Cardiac fibroblast (primary cell): ENCODE measurements around the gene SERPINI1.

Experiments
- DNase-seq, 2 donors: peaks; one replicate each; pipeline versions ENCODE4 v3.0.0 to v3.0.0-alpha.2; 2010; ENCODE audit warnings: low read depth in 2 of 2
- H3K4me3 ChIP-seq, 2 donors: replicated peaks in 1 of 2; 1 replicate in 1 of 2; 2 replicates in 1 of 2; pipeline ENCODE4 v1.5.1; 2011; ENCODE audit warnings: low read depth in 2 of 2, low read length in 2 of 2, mild to moderate bottlenecking in 2 of 2, moderate library complexity in 1 of 2
- TF ChIP-seq, protein P1 (sequence below): IDR thresholded peaks from one replicate; pipeline ENCODE4 v1.5.1; 2011; ENCODE audit warnings: low read depth, mild to moderate bottlenecking, low read length, inconsistent platforms

Gene SERPINI1

GRCh38 chr3:167776066-167776685 lies 40.7 kb downstream of the SERPINI1 start:
- DNase-seq, result no peak
- H3K4me3 ChIP-seq, result no peak overlapping the region
- TF ChIP-seq, protein P1, sequence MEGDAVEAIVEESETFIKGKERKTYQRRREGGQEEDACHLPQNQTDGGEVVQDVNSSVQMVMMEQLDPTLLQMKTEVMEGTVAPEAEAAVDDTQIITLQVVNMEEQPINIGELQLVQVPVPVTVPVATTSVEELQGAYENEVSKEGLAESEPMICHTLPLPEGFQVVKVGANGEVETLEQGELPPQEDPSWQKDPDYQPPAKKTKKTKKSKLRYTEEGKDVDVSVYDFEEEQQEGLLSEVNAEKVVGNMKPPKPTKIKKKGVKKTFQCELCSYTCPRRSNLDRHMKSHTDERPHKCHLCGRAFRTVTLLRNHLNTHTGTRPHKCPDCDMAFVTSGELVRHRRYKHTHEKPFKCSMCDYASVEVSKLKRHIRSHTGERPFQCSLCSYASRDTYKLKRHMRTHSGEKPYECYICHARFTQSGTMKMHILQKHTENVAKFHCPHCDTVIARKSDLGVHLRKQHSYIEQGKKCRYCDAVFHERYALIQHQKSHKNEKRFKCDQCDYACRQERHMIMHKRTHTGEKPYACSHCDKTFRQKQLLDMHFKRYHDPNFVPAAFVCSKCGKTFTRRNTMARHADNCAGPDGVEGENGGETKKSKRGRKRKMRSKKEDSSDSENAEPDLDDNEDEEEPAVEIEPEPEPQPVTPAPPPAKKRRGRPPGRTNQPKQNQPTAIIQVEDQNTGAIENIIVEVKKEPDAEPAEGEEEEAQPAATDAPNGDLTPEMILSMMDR, result no peak

- TF ChIP-seq, protein P1, result no peak
- DNase-seq, result no peak
- no peak overlapping the region for H3K4me3 ChIP-seq
Observed at GRCh38 chr3:167777356-167777755, 41.8 kb downstream of the SERPINI1 start.

DNA sequence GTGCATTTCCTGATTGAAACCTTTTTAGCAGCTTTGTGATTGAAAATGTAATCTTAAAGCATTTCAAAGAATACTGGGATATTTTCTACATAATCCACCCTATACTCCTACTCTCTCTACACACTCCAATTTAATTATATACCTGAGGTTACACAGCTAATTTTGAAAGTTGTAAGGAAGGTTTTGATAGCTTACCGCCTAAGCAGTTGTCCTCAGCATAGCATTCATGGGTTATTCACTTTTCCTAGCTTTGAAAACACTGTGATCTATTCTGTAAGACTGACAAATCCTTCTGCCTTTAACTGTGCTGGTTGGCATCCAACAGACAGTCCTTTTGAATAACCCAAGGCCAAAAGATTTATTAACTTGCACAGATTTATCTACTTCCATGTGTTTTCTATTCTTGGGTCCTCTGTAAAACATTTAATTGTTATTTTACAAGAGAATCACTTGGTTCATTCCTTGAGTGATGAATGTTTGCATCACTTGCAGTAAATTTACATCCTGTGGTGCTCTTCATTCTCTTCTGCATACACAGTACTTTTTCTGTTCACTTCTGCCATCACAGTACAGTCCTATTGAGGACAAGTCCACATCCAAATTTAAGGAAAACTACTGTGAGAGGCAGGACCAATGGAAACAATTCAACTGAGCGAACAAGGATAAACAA lies 44.8 kb downstream of the SERPINI1 start:
- H3K4me3 ChIP-seq, result no peak overlapping the region
- TF ChIP-seq, protein P1, result no peak

GRCh38 chr3:167783781-167784180 lies 48.3 kb downstream of the SERPINI1 start:
- DNase-seq, result no peak
- no peak overlapping the region for H3K4me3 ChIP-seq
- TF ChIP-seq, protein P1, result no peak

More for the DNA sequence above, 44.8 kb downstream of the SERPINI1 start:
- no peak for DNase-seq

DNA sequence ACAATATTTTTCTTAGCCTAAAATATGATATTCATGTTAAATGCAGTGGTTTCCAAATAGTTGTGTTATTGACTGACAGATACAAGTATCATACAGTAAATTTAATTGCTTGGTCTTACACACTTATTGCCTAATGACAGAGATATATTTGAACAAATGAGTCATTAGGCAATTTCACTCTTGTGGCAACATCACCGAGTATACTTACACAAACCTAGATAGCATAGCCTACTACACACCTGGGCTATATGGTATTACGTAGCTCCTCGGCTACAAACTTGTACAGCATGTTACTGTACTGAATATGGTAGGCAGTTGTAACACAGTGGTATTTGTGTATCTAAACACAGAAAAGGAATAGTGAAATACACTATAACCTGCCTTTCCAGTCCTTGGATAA lies 50.3 kb downstream of the SERPINI1 start:
- H3K4me3 ChIP-seq, result no peak overlapping the region
- TF ChIP-seq, protein P1, result no peak
- DNase-seq, result no peak

DNA sequence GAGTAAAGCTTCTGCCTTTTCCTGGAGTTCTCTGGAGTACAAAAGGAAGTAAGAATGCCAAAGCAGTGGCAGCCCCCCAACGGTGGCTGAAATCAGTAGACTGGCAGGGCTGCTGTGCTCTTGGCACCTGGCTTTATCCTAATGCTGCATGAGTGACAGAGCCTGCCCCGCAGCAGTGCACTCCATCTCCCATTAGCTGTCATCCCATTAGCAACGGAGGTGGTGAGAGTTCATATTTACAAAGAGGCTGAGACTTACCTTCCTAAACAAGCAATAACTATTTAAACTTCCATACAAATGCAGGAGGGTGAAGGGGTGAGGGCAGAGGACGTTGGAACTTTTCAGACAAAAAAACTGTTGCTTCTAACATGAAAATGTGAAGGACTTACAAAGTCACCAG lies 51.9 kb downstream of the SERPINI1 start:
- DNase-seq, result no peak
- no peak overlapping the region for H3K4me3 ChIP-seq
- TF ChIP-seq, protein P1, result no peak

DNA sequence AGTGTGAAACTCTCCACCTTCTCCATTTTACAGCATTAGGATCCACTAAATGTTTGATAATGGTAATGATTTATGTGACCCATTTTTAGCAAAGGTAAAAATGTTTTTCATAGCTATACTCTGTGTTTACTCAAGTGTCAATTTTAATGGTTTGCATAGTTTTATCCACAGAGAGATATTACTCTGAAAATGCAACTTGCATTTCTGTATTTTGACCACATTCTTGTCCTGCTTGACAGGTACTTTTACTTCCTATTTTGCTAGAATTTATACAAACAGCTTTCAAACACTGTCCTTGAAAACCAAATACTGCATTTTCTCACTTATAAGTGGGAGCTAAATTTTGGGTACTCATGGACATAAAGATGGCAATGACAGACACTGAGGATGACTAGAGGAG lies 62.9 kb downstream of the SERPINI1 start:
- TF ChIP-seq, protein P1, result no peak
- DNase-seq, result no peak
- H3K4me3 ChIP-seq, result no peak overlapping the region
